Esophagus squamous epithelium (tissue), 5 donors: ENCODE data around the gene UBE4A. TPM values are rescaled to one million over a fixed set of nuclear protein-coding genes. Genes with fewer than 3 reads are reported as not detected.

Experiments
- DNase-seq: peaks from one replicate; lab custom pipeline; 2025; lab: John Stamatoyannopoulos, UW
- H3K27ac ChIP-seq, 4 donors: fragments of 200-600 bp; sonication (generic); one replicate each; pipeline ENCODE4 v1.5.1; 2016 to 2019; ENCODE audit warnings: mild to moderate bottlenecking in 1 of 4
- H3K27me3 ChIP-seq, 4 donors: fragments of 200-600 bp; sonication (generic); 1 replicate in 3 of 4; 2 replicates in 1 of 4; pipeline versions ENCODE4 v1.5.1 to v1.6.0; 2017 to 2021; ENCODE audit warnings: antibody characterized with exemption in 1 of 4
- H3K36me3 ChIP-seq, 3 donors: fragments of 200-600 bp; sonication (generic); one replicate each; pipeline ENCODE4 v1.5.1; 2016 to 2019
- H3K4me1 ChIP-seq, 3 donors: fragments of 200-600 bp; sonication (generic); one replicate each; pipeline ENCODE4 v1.5.1; 2017 to 2019
- H3K4me3 ChIP-seq, 4 donors: fragments of 200-600 bp; sonication (generic); 1 replicate in 3 of 4; 2 replicates in 1 of 4; pipeline ENCODE4 v1.5.1; 2016 to 2019; ENCODE audit warnings: mild to moderate bottlenecking in 2 of 4, moderate library complexity in 1 of 4
- H3K9me3 ChIP-seq, 3 donors: fragments of 200-600 bp; sonication (generic); one replicate each; pipeline ENCODE4 v1.5.1; 2016 to 2019
- POLR2A ChIP-seq, 4 donors: fragments of 450-650 bp; IDR thresholded peaks; one replicate each; pipeline ENCODE4 v1.6.1; 2017; ENCODE audit warnings: antibody characterized with exemption in 4 of 4, mild to moderate bottlenecking in 4 of 4, moderate library complexity in 3 of 4
- WGBS, 2 donors: methylation state at CpG; one replicate each; pipeline ENCODE4 v1.1.5; 2018; 5-methylcytosine and 5-hydroxymethylcytosine counted together
- intact Hi-C: fragments of 100-400 bp; cut with DNase I; formaldehyde crosslinking; loops from one replicate; pipeline ENCODE4 v1.15.0; 2022
- total RNA-seq, 4 donors: library from RNA; depleted of rRNA; stranded (reverse); fragments of >200 nt; gene quantifications; one replicate each; pipeline ENCODE4 v1.1.0, GENCODE V29; 2016
- TF ChIP-seq, protein P1 (sequence below), 6 experiments: fragments of 450-650 bp in 4 of 6; fragments of 200-600 bp in 2 of 6; sonication (generic) in 2 of 6; IDR thresholded peaks; one replicate each; pipeline ENCODE4 v1.5.1; 2016 to 2019; ENCODE audit warnings: antibody characterized with exemption in 6 of 6, mild to moderate bottlenecking in 4 of 6, moderate library complexity in 4 of 6
- donor health status: DM: yes; HTN: yes; CAD: no.

The UBE4A gene
- total RNA-seq, 4 donors from 2014 or later = 21.9 to 36.0 (median 33.2) TPM

DNA sequence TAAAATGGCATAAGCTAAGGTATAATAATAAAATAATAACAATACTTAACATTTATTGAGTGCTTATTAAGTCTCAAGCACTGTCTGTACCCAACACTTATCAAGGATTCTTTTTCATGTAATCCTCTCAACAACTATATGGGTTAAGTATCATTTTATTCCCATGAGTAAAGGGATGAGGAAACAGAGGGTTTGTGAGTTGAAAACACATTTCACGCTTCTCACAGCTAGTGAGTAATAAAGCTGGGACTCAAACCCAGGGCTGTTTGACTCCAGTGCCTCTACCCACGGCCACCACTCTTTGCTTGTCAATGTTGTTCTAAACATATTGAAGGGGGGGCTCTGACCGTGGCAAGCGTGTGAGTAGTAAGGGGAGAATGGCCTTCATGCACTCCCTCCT, 46.2 kb upstream of the UBE4A start:
- no peaks in the 10 kb centered on the region for H3K9me3 ChIP-seq
- no peak overlapping the region for H3K4me3 ChIP-seq
- H3K4me1 ChIP-seq = peaks cover 16 to 32% (median 23%) of the 10 kb centered on the region in 3 donors
- H3K27ac ChIP-seq = no peak overlapping the region
- 55 to 56% methylated on average over 4 of the region's 4 CpGs for WGBS, 2 donors
- DNase-seq = no peak
- intact Hi-C loops = no loop called here
- peaks cover 0 to 48% (median 0%) of the 10 kb centered on the region in 4 donors for H3K27me3 ChIP-seq
- TF ChIP-seq, protein P1, sequence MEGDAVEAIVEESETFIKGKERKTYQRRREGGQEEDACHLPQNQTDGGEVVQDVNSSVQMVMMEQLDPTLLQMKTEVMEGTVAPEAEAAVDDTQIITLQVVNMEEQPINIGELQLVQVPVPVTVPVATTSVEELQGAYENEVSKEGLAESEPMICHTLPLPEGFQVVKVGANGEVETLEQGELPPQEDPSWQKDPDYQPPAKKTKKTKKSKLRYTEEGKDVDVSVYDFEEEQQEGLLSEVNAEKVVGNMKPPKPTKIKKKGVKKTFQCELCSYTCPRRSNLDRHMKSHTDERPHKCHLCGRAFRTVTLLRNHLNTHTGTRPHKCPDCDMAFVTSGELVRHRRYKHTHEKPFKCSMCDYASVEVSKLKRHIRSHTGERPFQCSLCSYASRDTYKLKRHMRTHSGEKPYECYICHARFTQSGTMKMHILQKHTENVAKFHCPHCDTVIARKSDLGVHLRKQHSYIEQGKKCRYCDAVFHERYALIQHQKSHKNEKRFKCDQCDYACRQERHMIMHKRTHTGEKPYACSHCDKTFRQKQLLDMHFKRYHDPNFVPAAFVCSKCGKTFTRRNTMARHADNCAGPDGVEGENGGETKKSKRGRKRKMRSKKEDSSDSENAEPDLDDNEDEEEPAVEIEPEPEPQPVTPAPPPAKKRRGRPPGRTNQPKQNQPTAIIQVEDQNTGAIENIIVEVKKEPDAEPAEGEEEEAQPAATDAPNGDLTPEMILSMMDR (IDR thresholded peaks at IDR 0.05) = no peak
- no peak for TF ChIP-seq POLR2A (IDR thresholded peaks at IDR 0.05)
- H3K36me3 ChIP-seq = no peaks in the 10 kb centered on the region

DNA sequence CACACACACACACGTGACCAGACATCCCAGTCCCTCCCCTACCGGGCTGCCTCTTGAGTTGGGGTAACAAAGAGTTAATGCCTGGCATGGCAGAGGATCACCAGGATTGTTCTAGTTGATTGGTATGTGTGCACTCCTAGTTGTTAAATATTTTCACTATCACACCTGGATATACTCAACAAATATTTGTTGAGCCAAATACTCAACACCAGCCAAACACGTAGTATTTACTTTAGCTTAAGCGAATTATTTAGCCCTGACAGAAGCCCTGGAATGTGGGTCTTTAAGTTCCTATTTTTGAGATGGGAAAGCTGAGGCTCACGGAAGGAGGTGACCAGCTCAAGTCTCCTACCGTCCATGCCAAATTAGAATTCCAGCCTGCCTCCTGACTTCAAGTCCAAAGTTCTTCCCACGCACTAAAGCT, 44.4 kb upstream of the UBE4A start:
- no peak overlapping the region for H3K27ac ChIP-seq
- H3K9me3 ChIP-seq = no peaks in the 10 kb centered on the region
- DNase-seq = no peak
- H3K4me3 ChIP-seq = no peak overlapping the region
- TF ChIP-seq, protein P1 (IDR thresholded peaks at IDR 0.05) = no peak
- TF ChIP-seq POLR2A (IDR thresholded peaks at IDR 0.05) = no peak
- H3K36me3 ChIP-seq = no peaks in the 10 kb centered on the region
- H3K27me3 ChIP-seq = peaks cover 0 to 48% (median 0%) of the 10 kb centered on the region in 4 donors
- intact Hi-C loops = no loop called here
- WGBS, 2 donors = 29 to 34% methylated on average over 7 of the region's 7 CpGs
- H3K4me1 ChIP-seq = peaks cover 20 to 40% (median 28%) of the 10 kb centered on the region in 3 donors

DNA sequence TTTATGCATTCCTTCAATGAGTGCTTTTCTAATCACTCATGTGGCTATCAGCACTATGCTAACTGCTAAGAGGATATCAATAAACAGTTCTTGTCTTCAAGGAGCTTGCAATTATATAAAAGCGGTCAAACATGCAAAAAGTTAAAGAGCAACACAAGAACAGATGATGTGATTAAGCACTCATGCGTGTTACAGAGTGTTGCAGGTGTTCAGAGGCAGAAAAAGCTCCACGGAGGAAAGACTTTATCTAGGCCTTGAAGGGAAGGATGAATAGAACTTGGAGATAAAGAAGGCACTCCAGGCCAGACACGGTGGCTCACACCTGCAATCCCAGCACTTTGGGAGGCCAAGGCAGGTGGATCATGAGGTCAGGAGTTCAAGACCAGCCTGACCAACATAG, 41.3 kb upstream of the UBE4A start:
- intact Hi-C loops = no loop called here
- H3K27me3 ChIP-seq = peaks cover 0 to 34% (median 0%) of the 10 kb centered on the region in 4 donors
- H3K27ac ChIP-seq = no peak overlapping the region
- DNase-seq = no peak
- no peaks in the 10 kb centered on the region for H3K9me3 ChIP-seq
- TF ChIP-seq, protein P1 (IDR thresholded peaks at IDR 0.05) = no peak
- no peak for TF ChIP-seq POLR2A (IDR thresholded peaks at IDR 0.05)
- no peak overlapping the region for H3K4me3 ChIP-seq
- no peaks in the 10 kb centered on the region for H3K36me3 ChIP-seq
- H3K4me1 ChIP-seq = peaks cover 20 to 56% (median 28%) of the 10 kb centered on the region in 3 donors
- 64 to 72% methylated on average over 4 of the region's 4 CpGs for WGBS, 2 donors

DNA sequence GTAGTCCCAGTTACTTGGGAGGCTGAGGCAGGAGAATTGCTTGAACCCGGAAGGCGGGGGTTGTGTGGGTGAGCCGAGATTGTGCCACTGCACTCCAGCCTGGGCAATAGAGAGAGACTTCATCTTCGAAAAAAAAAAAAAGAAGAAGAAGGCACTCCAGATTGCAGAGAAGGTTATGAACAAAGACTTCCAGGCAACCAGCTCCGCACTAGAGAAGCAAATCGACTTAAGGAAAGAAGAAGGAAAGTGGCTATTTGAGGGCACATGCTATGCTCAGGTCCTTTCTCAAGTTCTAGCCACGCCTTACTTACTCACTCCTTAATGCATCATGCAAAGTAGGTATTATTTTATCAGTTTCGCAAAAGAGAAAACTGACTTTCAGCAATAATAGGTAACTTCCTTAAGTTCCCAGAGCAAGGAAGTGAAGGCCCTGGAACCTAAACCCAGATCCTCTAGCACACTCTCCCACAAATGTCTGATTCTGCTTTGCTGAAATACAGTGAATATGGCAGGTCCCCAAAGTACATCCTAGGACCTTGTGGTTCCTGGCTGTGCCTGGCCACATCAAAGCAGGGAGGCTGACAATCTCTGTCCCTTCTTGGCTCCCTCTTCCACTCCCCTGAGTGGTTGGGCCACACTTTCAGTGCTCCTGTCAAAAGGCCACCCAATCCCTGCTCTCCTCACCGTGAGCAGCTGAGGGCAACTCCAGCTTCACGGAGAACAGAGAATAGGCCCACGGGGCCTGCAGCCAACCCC, 40.6 kb upstream of the UBE4A start:
- intact Hi-C loops = no loop called here
- peaks cover 20 to 56% (median 28%) of the 10 kb centered on the region in 3 donors for H3K4me1 ChIP-seq
- no peaks in the 10 kb centered on the region for H3K36me3 ChIP-seq
- H3K27me3 ChIP-seq = peaks cover 0 to 28% (median 0%) of the 10 kb centered on the region in 4 donors
- TF ChIP-seq POLR2A (IDR thresholded peaks at IDR 0.05) = no peak
- TF ChIP-seq, protein P1 (IDR thresholded peaks at IDR 0.05) = no peak
- H3K9me3 ChIP-seq = no peaks in the 10 kb centered on the region
- no peak for DNase-seq
- peak overlapping the region in 1 of 4 donors; percentile 21 for H3K27ac ChIP-seq
- 79 to 90% methylated on average over 8 to 11 of the region's 11 CpGs for WGBS, 2 donors
- H3K4me3 ChIP-seq = no peak overlapping the region

DNA sequence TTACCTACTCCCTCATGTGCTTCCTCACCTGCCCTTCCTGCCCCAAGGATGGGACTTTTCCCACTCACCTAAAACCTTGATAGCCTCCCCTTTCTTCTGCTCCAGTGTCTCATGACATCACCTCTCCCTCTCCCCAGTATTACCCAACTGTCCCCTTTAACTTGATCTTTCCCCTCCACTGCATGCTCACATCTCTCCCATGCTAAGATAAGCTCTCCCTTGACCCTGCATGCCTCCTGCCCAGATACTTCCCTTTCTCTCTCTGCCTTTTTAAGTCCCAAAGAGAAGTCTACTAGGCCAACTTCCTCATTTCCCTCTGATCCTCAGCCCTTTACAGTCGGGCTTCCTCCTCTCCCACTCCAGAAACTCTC, 40.1 kb upstream of the UBE4A start:
- H3K4me1 ChIP-seq = peaks cover 20 to 55% (median 28%) of the 10 kb centered on the region in 3 donors
- no peaks in the 10 kb centered on the region for H3K36me3 ChIP-seq
- H3K9me3 ChIP-seq = no peaks in the 10 kb centered on the region
- intact Hi-C loops = no loop called here
- TF ChIP-seq, protein P1 (IDR thresholded peaks at IDR 0.05) = no peak
- TF ChIP-seq POLR2A (IDR thresholded peaks at IDR 0.05) = no peak
- H3K27ac ChIP-seq = peak overlapping the region in 1 of 4 donors; percentile 21
- WGBS, 2 donors = 50 to 71% methylated on average over 1 of the region's 1 CpG
- no peak for DNase-seq
- H3K27me3 ChIP-seq = peaks cover 0 to 22% (median 0%) of the 10 kb centered on the region in 4 donors
- H3K4me3 ChIP-seq = no peak overlapping the region
